K562 (cell line): ENCODE results near the gene HP. TPM values are rescaled to one million over a fixed set of nuclear protein-coding genes. Genes with fewer than 3 reads are reported as not detected.

Experiments
- ATAC-seq: fragments of 200-7000 bp; cut with Tn5 transposase; 3 replicates; pipeline ENCODE4 v1.9.1; 2020; ENCODE audit warnings: moderate library complexity
- BruUV-seq: library from RNA; stranded (reverse); fragments of 400-500 nt; replicated peaks from 2 replicates; lab custom pipeline; 2021; lab: Mats Ljungman, UMichigan
- CTCF ChIA-PET: fragments of 300-600 bp; formaldehyde crosslinking; extraction: SDS; loops from one replicate; lab custom pipeline; 2021; ENCODE audit warnings: low intra/inter-chr PET ratio; lab: Yijun Ruan, JAX
- POLR2A ChIA-PET: fragments of 300-600, 350-650 bp; sonication (Branson Sonifier 250); formaldehyde crosslinking; extraction: SDS; loops from one replicate; lab custom pipeline; 2021; ENCODE audit warnings: antibody characterized with exemption, inconsistent platforms; lab: Yijun Ruan, JAX
- DNase-seq, 4 experiments: peaks; one replicate each; pipeline versions ENCODE4 v3.0.0 to v3.0.0-alpha.2; 2011 to 2018; ENCODE audit warnings: low spot score in 3 of 4, mixed read lengths in 3 of 4; ENCODE audit errors: extremely low read depth in 1 of 4
- FAIRE-seq: peaks from 2 replicates; lab custom pipeline; 2011; peaks lifted over from hg19 to GRCh38; lab: Jason Lieb, UNC
- H2AFZ ChIP-seq: 2 replicates; pipeline ENCODE4 v1.6.0; 2011; ENCODE audit warnings: low read depth, low read length, control low read depth, inconsistent platforms
- H3K27ac ChIP-seq: fragments of 200-600 bp; 3 replicates; pipeline ENCODE4 v1.8.0; 2011; ENCODE audit warnings: low read depth, mild to moderate bottlenecking, control low read depth, inconsistent platforms, low read length, moderate library complexity, mixed read lengths; ENCODE audit errors: extremely low read depth
- H3K27me3 ChIP-seq, 2 experiments: fragments of 300-600 bp in 1 of 2; 2 replicates in 1 of 2; 3 replicates in 1 of 2; pipeline versions ENCODE4 v1.6.0 to v1.8.0; 2011; ENCODE audit warnings: inconsistent platforms in 2 of 2, low read length in 2 of 2, mild to moderate bottlenecking in 1 of 2, mixed read lengths in 1 of 2, moderate library complexity in 1 of 2; ENCODE audit not compliant: control insufficient read depth in 2 of 2, insufficient read depth in 2 of 2
- H3K36me3 ChIP-seq: fragments of 300-600 bp; 3 replicates; pipeline ENCODE4 v1.8.0; 2011; ENCODE audit warnings: mild to moderate bottlenecking, low read length, inconsistent platforms; ENCODE audit not compliant: control insufficient read depth, insufficient read depth
- H3K4me1 ChIP-seq, 2 experiments: fragments of 200-600 bp in 1 of 2; replicated peaks in 1 of 2; 2 replicates in 1 of 2; 3 replicates in 1 of 2; pipeline versions ENCODE4 v1.5.1 to v1.8.0; 2011; ENCODE audit warnings: inconsistent platforms in 2 of 2, low read length in 2 of 2, mild to moderate bottlenecking in 1 of 2, mixed read lengths in 1 of 2, moderate library complexity in 1 of 2; ENCODE audit not compliant: control insufficient read depth in 2 of 2, insufficient read depth in 2 of 2
- H3K4me2 ChIP-seq: 2 replicates; pipeline ENCODE4 v1.6.1; 2011; ENCODE audit warnings: low read length, control low read depth, inconsistent platforms, mixed read lengths; ENCODE audit not compliant: insufficient read depth
- H3K4me3 ChIP-seq: fragments of 200-600 bp; sonication (generic), shearing (Covaris generic); 2 replicates; pipeline ENCODE4 v1.5.1; 2016; ENCODE audit warnings: control low read depth, inconsistent platforms
- H3K79me2 ChIP-seq: fragments of 200-600 bp; 3 replicates; pipeline ENCODE4 v1.8.0; 2011; ENCODE audit warnings: low read length, inconsistent platforms; ENCODE audit not compliant: control insufficient read depth, insufficient read depth
- H3K9ac ChIP-seq, 2 experiments: 2 replicates each; pipeline versions ENCODE4 v1.6.0 to v1.6.1; 2011; ENCODE audit warnings: low read depth in 2 of 2, low read length in 2 of 2, control low read depth in 1 of 2, inconsistent platforms in 1 of 2, mild to moderate bottlenecking in 1 of 2, mixed read lengths in 1 of 2; ENCODE audit not compliant: insufficient read depth in 1 of 2
- H3K9me1 ChIP-seq: one replicate; pipeline ENCODE4 v1.6.0; 2011; ENCODE audit warnings: inconsistent platforms, mild to moderate bottlenecking, low read length, moderate library complexity; ENCODE audit not compliant: control insufficient read depth, insufficient read depth
- H3K9me3 ChIP-seq: replicated peaks from 2 replicates; pipeline ENCODE4 v1.5.1; 2011; ENCODE audit warnings: low read depth, low read length, inconsistent platforms; ENCODE audit not compliant: control insufficient read depth, insufficient read depth
- H4K20me1 ChIP-seq: replicated peaks from 2 replicates; pipeline ENCODE4 v1.6.1; 2011; ENCODE audit warnings: low read length, inconsistent platforms, mixed read lengths; ENCODE audit not compliant: control insufficient read depth, insufficient read depth
- HLTF ChIP-seq: fragments of 450-650 bp; IDR thresholded peaks from 2 replicates; pipeline ENCODE4 v1.6.1; 2016
- ILF3 ChIP-seq: fragments of 450-650 bp; IDR thresholded peaks from 2 replicates; pipeline ENCODE4 v1.6.1; 2018; ENCODE audit warnings: antibody characterized with exemption, mild to moderate bottlenecking, moderate library complexity, borderline replicate concordance
- MAFF ChIP-seq: IDR thresholded peaks from 2 replicates; pipeline ENCODE4 v1.6.1; 2012; ENCODE audit warnings: low read length, improper control_type of control experiment
- MAFG ChIP-seq: fragments of 450-650 bp; conservative IDR thresholded peaks from 2 replicates; pipeline ENCODE4 v1.6.1; 2016; ENCODE audit warnings: missing genetic modification characterization, missing compliant biosample characterization
- MAFK ChIP-seq: IDR thresholded peaks from 2 replicates; pipeline ENCODE4 v1.6.1; 2011; ENCODE audit warnings: low read length, improper control_type of control experiment
- NFE2 ChIP-seq: IDR thresholded peaks from 2 replicates; pipeline ENCODE4 v1.6.1; 2014; ENCODE audit warnings: antibody characterized with exemption, low read depth
- NFE2L1 ChIP-seq: fragments of 450-650 bp; IDR thresholded peaks from 2 replicates; pipeline ENCODE4 v1.6.1; 2016; ENCODE audit warnings: missing genetic modification characterization, low read depth, mild to moderate bottlenecking, missing compliant biosample characterization, moderate library complexity, borderline replicate concordance
- ZNF316 ChIP-seq: fragments of 450-650 bp; IDR thresholded peaks from 2 replicates; pipeline ENCODE4 v1.6.1; 2016
- WGBS: fragments of 100-300 bp; shearing (Covaris generic); methylation state at CpG from one replicate; pipeline ENCODE4 v1.1.6; 2016; ENCODE audit warnings: low coverage, mixed read lengths; ENCODE audit not compliant: insufficient coverage; ENCODE audit errors: missing lambda C conversion rate; 5-methylcytosine and 5-hydroxymethylcytosine counted together
- in situ Hi-C: fragments of 300-500 bp; cut with MboI; formaldehyde crosslinking; loops from 4 replicates; pipeline ENCODE4 v1.15.0; 2018; ENCODE audit warnings: inconsistent platforms, mixed read lengths
- intact Hi-C: fragments of 100-400 bp; cut with micrococcal nuclease; formaldehyde crosslinking; loops from 2 replicates; pipeline ENCODE4 v1.14.2; 2022
- polyA plus RNA-seq, 8 experiments: library from polyadenylated mRNA; depleted of rRNA in 4 of 8; stranded (reverse) in 5 of 8; unstranded in 3 of 8; fragments of >200 nt; fragmentation: Nextera tagmentation in 2 of 8; fragmentation: Illumina TruSeq in 1 of 8; extraction: Ambion mirVana in 2 of 8; extraction: Trizol in 1 of 8; gene quantifications; 2 replicates each; pipeline versions ENCODE4 v1.2.1 to v1.2.3, GENCODE V29; 2011 to 2014; ENCODE audit warnings: inconsistent platforms in 1 of 8, missing spikeins in 1 of 8
- total RNA-seq, 7 experiments: library from RNA; depleted of rRNA in 6 of 7; stranded (reverse); fragments of >200 nt in 6 of 7; fragmentation: Illumina TruSeq in 2 of 7; extraction: Trizol in 2 of 7; gene quantifications; 2 replicates each; pipeline versions ENCODE4 v1.2.1 to v1.2.3, GENCODE V29; 2011 to 2021; ENCODE audit warnings: low replicate concordance in 1 of 7
- TF ChIP-seq, protein P1 (sequence below): fragments of 250-450 bp; sonication (Bioruptor Pico); IDR thresholded peaks from 2 replicates; pipeline ENCODE4 v1.5.1; 2021; ENCODE audit warnings: mild to moderate bottlenecking

HP gene
- total and polyA plus RNA-seq, 9 of the 15 experiments (the other 6 are each of a cell fraction or from before 2014, with no cell fraction given), result 0.04 to 8.7 TPM; not detected in 7

GRCh38 chr16:72024862-72025382, 29.4 kb upstream of the HP start:
- peak; percentile 89 for TF ChIP-seq MAFG (tag)
- TF ChIP-seq MAFK, result peak; percentile 56; the same call in 1 of the 2 replicates
- peak; percentile 76 for TF ChIP-seq NFE2L1 (tag)
- TF ChIP-seq, protein P1, sequence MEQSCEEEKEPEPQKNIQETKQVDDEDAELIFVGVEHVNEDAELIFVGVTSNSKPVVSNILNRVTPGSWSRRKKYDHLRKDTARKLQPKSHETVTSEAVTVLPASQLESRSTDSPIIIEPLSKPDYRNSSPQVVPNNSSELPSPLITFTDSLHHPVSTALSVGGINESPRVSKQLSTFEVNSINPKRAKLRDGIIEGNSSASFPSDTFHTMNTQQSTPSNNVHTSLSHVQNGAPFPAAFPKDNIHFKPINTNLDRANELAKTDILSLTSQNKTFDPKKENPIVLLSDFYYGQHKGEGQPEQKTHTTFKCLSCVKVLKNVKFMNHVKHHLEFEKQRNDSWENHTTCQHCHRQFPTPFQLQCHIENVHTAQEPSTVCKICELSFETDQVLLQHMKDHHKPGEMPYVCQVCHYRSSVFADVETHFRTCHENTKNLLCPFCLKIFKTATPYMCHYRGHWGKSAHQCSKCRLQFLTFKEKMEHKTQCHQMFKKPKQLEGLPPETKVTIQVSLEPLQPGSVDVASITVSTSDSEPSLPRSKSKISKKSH (CRISPR knock-in tag), result no peak
- TF ChIP-seq NFE2, result peak; percentile 64
- no peak for TF ChIP-seq HLTF
- TF ChIP-seq MAFF, result peak; percentile 68; the same call in 1 of the 2 replicates
- TF ChIP-seq ILF3, result no peak
- TF ChIP-seq ZNF316, result peak; percentile 67
- DNase-seq (no peak), ATAC-seq (no peak), FAIRE-seq (no peak)
- Histone ChIP-seq H3K27me3 (no peaks in the 10 kb centered on the region), H3K4me3 (no peak overlapping the region), H3K79me2 (no peaks in the 10 kb centered on the region), H2AFZ (no peak overlapping the region), H3K9ac (no peak overlapping the region), H3K9me3 (no peaks in the 10 kb centered on the region), H4K20me1 (no peaks in the 10 kb centered on the region), H3K4me1 (no peaks in the 10 kb centered on the region; a peak in 2 of 5 replicates), H3K36me3 (peaks cover 56% of the 10 kb centered on the region), H3K9me1 (no peaks in the 10 kb centered on the region), H3K4me2 (no peak overlapping the region), H3K27ac (no peak overlapping the region)
- in situ Hi-C loops, result no loop called here
- POLR2A ChIA-PET, result no interaction called here
- 72% methylated on average over 6 of the region's 6 CpGs for whole genome bisulfite sequencing
- CTCF ChIA-PET, result no interaction called here
- BruUV-seq, result no TSS peak
- intact Hi-C loops, result no loop called here
